OCI-LY3 (cell line): Measurements from ENCODE around the gene LOXL3.

Experiments used
- H2AFZ ChIP-seq: fragments of 200-600, 300-600 bp; shearing (Covaris generic); 2 replicates; pipeline ENCODE4 v1.6.0; 2014; ENCODE audit warnings: antibody characterized with exemption, low read depth, low read length
- H3K27ac ChIP-seq: fragments of 200-600, 300-600 bp; sonication (generic); 2 replicates; pipeline ENCODE4 v1.5.1; 2014; ENCODE audit warnings: mild to moderate bottlenecking, low read length, moderate library complexity, mixed read lengths
- H3K27me3 ChIP-seq: fragments of 200-600, 300-600 bp; sonication (generic); 2 replicates; pipeline ENCODE4 v1.6.1; 2014; ENCODE audit warnings: low read depth, low read length, mixed read lengths
- H3K36me3 ChIP-seq: fragments of 200-600, 300-600 bp; sonication (generic); replicated peaks from 2 replicates; pipeline ENCODE3; 2014; ENCODE audit warnings: low read depth, low read length, mixed read lengths
- H3K4me1 ChIP-seq: fragments of 300-600, 200-600 bp; sonication (generic); 2 replicates; pipeline ENCODE4 v1.6.1; 2014; ENCODE audit warnings: low read length, mixed read lengths
- H3K4me2 ChIP-seq: fragments of 200-600, 300-600 bp; sonication (generic); 2 replicates; pipeline ENCODE4 v1.6.1; 2014; ENCODE audit warnings: low read length, mixed read lengths
- H3K4me3 ChIP-seq: fragments of 300-600, 200-600 bp; sonication (generic); 2 replicates; pipeline ENCODE4 v1.5.1; 2014; ENCODE audit warnings: antibody characterized with exemption, mild to moderate bottlenecking, low read length, moderate library complexity
- H3K79me2 ChIP-seq: fragments of 300-600, 200-600 bp; shearing (Covaris generic); 2 replicates; pipeline ENCODE4 v1.6.1; 2014; ENCODE audit warnings: mild to moderate bottlenecking, low read length, mixed read lengths
- H3K9ac ChIP-seq: fragments of 300-600, 200-600 bp; shearing (Covaris generic); 2 replicates; pipeline ENCODE4 v1.6.0; 2014; ENCODE audit warnings: mild to moderate bottlenecking, low read length, moderate library complexity
- H3K9me3 ChIP-seq: fragments of 200-600, 300-600 bp; shearing (Covaris generic); 2 replicates; pipeline ENCODE4 v1.6.1; 2014; ENCODE audit warnings: low read length, mixed read lengths; ENCODE audit not compliant: insufficient read depth
- H4K20me1 ChIP-seq: fragments of 200-600, 300-600 bp; sonication (generic); 2 replicates; pipeline ENCODE4 v1.6.1; 2016; ENCODE audit warnings: low read length, mixed read lengths; ENCODE audit not compliant: insufficient read depth
- CTCF ChIP-seq: fragments of 200-600, 300-600 bp; sonication (generic); IDR thresholded peaks from 2 replicates; pipeline ENCODE4 v1.5.1; 2014; ENCODE audit warnings: antibody characterized with exemption, low read length, low read depth
- EZH2phosphoT487 ChIP-seq: fragments of 200-600 bp; shearing (Covaris generic); IDR thresholded peaks from 2 replicates; pipeline ENCODE4 v1.6.1; 2018; ENCODE audit warnings: antibody characterized with exemption, mixed run types, low read depth

Gene LOXL3

GRCh38 chr2:74526649-74527230 lies 27.0 kb downstream of the LOXL3 start:
- Histone ChIP-seq H3K36me3 (peaks cover 41% of the 10 kb centered on the region), H2AFZ (no peak overlapping the region), H3K4me1 (peaks cover 42% of the 10 kb centered on the region), H4K20me1 (no peaks in the 10 kb centered on the region; the same call in 1 of the 2 replicates), H3K27me3 (no peaks in the 10 kb centered on the region), H3K79me2 (peaks cover 46% of the 10 kb centered on the region), H3K27ac (peak overlapping the region; percentile 95), H3K9ac (peak overlapping the region; percentile 48; the same call in 1 of the 2 replicates), H3K4me2 (peak overlapping the region; percentile 96), H3K9me3 (no peaks in the 10 kb centered on the region), H3K4me3 (peak overlapping the region; percentile 99)
- no peak for TF ChIP-seq CTCF
- no peak for TF ChIP-seq EZH2phosphoT487

- Histone ChIP-seq H3K27ac (peak within 1 kb of the TSS; percentile 95), H3K9me3 (no peaks in the 10 kb centered on the region), H3K9ac (peak within 1 kb of the TSS; percentile 48; the same call in 1 of the 2 replicates), H3K4me1 (peaks cover 34% of the 10 kb centered on the region), H3K4me2 (peak within 1 kb of the TSS; percentile 96), H3K4me3 (peak within 1 kb of the TSS; percentile 99), H2AFZ (no peak within 1 kb of the TSS), H3K79me2 (peaks cover 40% of the 10 kb centered on the region), H3K36me3 (peaks cover 34% of the 10 kb centered on the region), H4K20me1 (no peaks in the 10 kb centered on the region; the same call in 1 of the 2 replicates), H3K27me3 (no peaks in the 10 kb centered on the region)
- TF ChIP-seq CTCF (no peak), EZH2phosphoT487 (no peak)
Measured at GRCh38 chr2:74525717-74526648, 27.8 kb downstream of the LOXL3 start, which contains the start of gene DQX1. Gene DQX1 (minus strand): TSS chr2:74526231. CDS start chr2:74525729, 502 bp downstream.

- no peaks in the 10 kb centered on the region for H3K9me3 ChIP-seq
- TF ChIP-seq CTCF (no peak), EZH2phosphoT487 (no peak)
- H3K79me2 ChIP-seq: peaks cover 32% of the 10 kb centered on the region
- no peak overlapping the region for H3K27ac ChIP-seq
- H3K27me3 ChIP-seq: no peaks in the 10 kb centered on the region
- H3K36me3 ChIP-seq: peaks cover 34% of the 10 kb centered on the region
- no peak overlapping the region for H3K9ac ChIP-seq
- H3K4me1 ChIP-seq: peaks cover 38% of the 10 kb centered on the region
- H3K4me3 ChIP-seq: no peak overlapping the region
- H2AFZ ChIP-seq: no peak overlapping the region
- no peaks in the 10 kb centered on the region; the same call in 1 of the 2 replicates for H4K20me1 ChIP-seq
- H3K4me2 ChIP-seq: no peak overlapping the region
Measured at GRCh38 chr2:74524955-74525716, 28.6 kb downstream of the LOXL3 start.
